Measurements from ENCODE around the gene CRYBG1.

Gene CRYBG1

GRCh38 chr6:106534004-106534403, 173.5 kb downstream of the CRYBG1 start:
- no peak for TF ChIP-seq SIN3A (IDR thresholded peaks at IDR 0.05; ENCODE audit: borderline replicate concordance, insufficient read depth, low read length)
- TF ChIP-seq REST (IDR thresholded peaks at IDR 0.05; ENCODE audit: insufficient read depth in 1 of 2, low read depth in 2 of 2, low read length in 2 of 2): no peak
- no peak for TF ChIP-seq FOXP2 (optimal IDR thresholded peaks at IDR 0.05; ENCODE audit: borderline replicate concordance, extremely low read depth, extremely low read length, insufficient read depth)
- TF ChIP-seq TAF1 (IDR thresholded peaks at IDR 0.05; ENCODE audit: borderline replicate concordance, insufficient read depth, low read length): no peak
- TF ChIP-seq POLR2AphosphoS5 (IDR thresholded peaks at IDR 0.05; ENCODE audit: low read depth, low read length): no peak

GRCh38 chr6:106534564-106534982, 174.1 kb downstream of the CRYBG1 start:
- TF ChIP-seq FOXP2 (optimal IDR thresholded peaks at IDR 0.05; ENCODE audit: borderline replicate concordance, extremely low read depth, extremely low read length, insufficient read depth) (no peak), SIN3A (IDR thresholded peaks at IDR 0.05; ENCODE audit: borderline replicate concordance, insufficient read depth, low read length) (no peak), TAF1 (IDR thresholded peaks at IDR 0.05; ENCODE audit: borderline replicate concordance, insufficient read depth, low read length) (no peak), REST (IDR thresholded peaks at IDR 0.05; ENCODE audit: insufficient read depth in 1 of 2, low read depth in 2 of 2, low read length in 2 of 2) (no peak), POLR2AphosphoS5 (IDR thresholded peaks at IDR 0.05; ENCODE audit: low read depth, low read length) (no peak)

- TF ChIP-seq REST (IDR thresholded peaks at IDR 0.05; ENCODE audit: insufficient read depth in 1 of 2, low read depth in 2 of 2, low read length in 2 of 2) (no peak), SIN3A (IDR thresholded peaks at IDR 0.05; ENCODE audit: borderline replicate concordance, insufficient read depth, low read length) (no peak)
These were observed 174.5 kb downstream of the CRYBG1 start for GRCh38 chr6:106535012-106535411.

- no peak for TF ChIP-seq FOXP2 (optimal IDR thresholded peaks at IDR 0.05; ENCODE audit: borderline replicate concordance, extremely low read depth, extremely low read length, insufficient read depth)
- no peak for TF ChIP-seq SIN3A (IDR thresholded peaks at IDR 0.05; ENCODE audit: borderline replicate concordance, insufficient read depth, low read length)
- TF ChIP-seq POLR2AphosphoS5 (IDR thresholded peaks at IDR 0.05; ENCODE audit: low read depth, low read length): no peak
- no peak for TF ChIP-seq TAF1 (IDR thresholded peaks at IDR 0.05; ENCODE audit: borderline replicate concordance, insufficient read depth, low read length)
These were observed 175.8 kb downstream of the CRYBG1 start for GRCh38 chr6:106536357-106536756.

- TF ChIP-seq FOXP2 (optimal IDR thresholded peaks at IDR 0.05; ENCODE audit: borderline replicate concordance, extremely low read depth, extremely low read length, insufficient read depth): no peak
- TF ChIP-seq POLR2AphosphoS5 (IDR thresholded peaks at IDR 0.05; ENCODE audit: low read depth, low read length): no peak
- no peak for TF ChIP-seq SIN3A (IDR thresholded peaks at IDR 0.05; ENCODE audit: borderline replicate concordance, insufficient read depth, low read length)
- TF ChIP-seq TAF1 (IDR thresholded peaks at IDR 0.05; ENCODE audit: borderline replicate concordance, insufficient read depth, low read length): no peak
- no peak for TF ChIP-seq REST (IDR thresholded peaks at IDR 0.05; ENCODE audit: insufficient read depth in 1 of 2, low read depth in 2 of 2, low read length in 2 of 2)
These were observed 176.3 kb downstream of the CRYBG1 start for GRCh38 chr6:106536851-106537250.
